Keratinocyte (primary cell): ENCODE results near the gene ACTN3.

ENCODE experiments used
- EZH2 ChIP-seq: IDR thresholded peaks from one replicate; pipeline ENCODE4 v1.6.1; 2012; ENCODE audit warnings: inconsistent platforms, mild to moderate bottlenecking, low read length, moderate library complexity
- TF ChIP-seq, protein P1 (sequence below), 3 experiments: IDR thresholded peaks in 1 of 3; conservative IDR thresholded peaks in 1 of 3; optimal IDR thresholded peaks in 1 of 3; 2 replicates in 2 of 3; 3 replicates in 1 of 3; pipeline versions ENCODE3 to v1.5.1; 2011; ENCODE audit warnings: low read length in 3 of 3, mild to moderate bottlenecking in 3 of 3, moderate library complexity in 2 of 3, control low read depth in 1 of 3, inconsistent platforms in 1 of 3; ENCODE audit not compliant: insufficient read depth in 2 of 3; ENCODE audit errors: extremely low read depth in 1 of 3

DNA sequence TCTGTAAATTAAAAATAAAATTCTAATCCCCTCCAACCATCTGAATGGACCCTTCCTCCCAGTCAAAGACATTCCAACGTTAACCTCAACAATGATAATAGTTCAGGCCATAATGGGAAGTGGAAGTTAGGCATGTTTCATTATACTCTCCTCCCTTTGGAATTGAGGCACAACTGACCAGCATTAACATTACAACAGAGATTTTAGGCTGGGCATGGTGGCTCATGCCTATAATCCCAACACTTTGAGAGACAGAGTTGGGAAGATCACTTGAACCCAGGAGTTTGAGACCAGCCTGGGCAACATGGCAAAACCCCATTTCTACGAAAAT is 24.1 kb downstream of the ACTN3 start:
- TF ChIP-seq, protein P1, sequence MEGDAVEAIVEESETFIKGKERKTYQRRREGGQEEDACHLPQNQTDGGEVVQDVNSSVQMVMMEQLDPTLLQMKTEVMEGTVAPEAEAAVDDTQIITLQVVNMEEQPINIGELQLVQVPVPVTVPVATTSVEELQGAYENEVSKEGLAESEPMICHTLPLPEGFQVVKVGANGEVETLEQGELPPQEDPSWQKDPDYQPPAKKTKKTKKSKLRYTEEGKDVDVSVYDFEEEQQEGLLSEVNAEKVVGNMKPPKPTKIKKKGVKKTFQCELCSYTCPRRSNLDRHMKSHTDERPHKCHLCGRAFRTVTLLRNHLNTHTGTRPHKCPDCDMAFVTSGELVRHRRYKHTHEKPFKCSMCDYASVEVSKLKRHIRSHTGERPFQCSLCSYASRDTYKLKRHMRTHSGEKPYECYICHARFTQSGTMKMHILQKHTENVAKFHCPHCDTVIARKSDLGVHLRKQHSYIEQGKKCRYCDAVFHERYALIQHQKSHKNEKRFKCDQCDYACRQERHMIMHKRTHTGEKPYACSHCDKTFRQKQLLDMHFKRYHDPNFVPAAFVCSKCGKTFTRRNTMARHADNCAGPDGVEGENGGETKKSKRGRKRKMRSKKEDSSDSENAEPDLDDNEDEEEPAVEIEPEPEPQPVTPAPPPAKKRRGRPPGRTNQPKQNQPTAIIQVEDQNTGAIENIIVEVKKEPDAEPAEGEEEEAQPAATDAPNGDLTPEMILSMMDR (optimal IDR thresholded peaks at IDR 0.05 in 1 of 3, IDR thresholded peaks at IDR 0.05 in 1 of 3, conservative IDR thresholded peaks at IDR 0.05 in 1 of 3; ENCODE audit: extremely low read depth in 1 of 3, insufficient read depth in 2 of 3, low read length in 3 of 3), result no peak
- no peak for TF ChIP-seq EZH2
